HepG2 (cell line): ENCODE measurements around the gene PLA2G12B. TPM values are rescaled to one million over a fixed set of nuclear protein-coding genes. Genes with fewer than 3 reads are reported as not detected.

Experiments used
- ATF3 ChIP-seq: sonication (generic); formaldehyde crosslinking; IDR thresholded peaks from 2 replicates; pipeline ENCODE4 v1.4.0; 2020; ENCODE audit warnings: missing genetic modification reagents
- CENPT ChIP-seq: sonication (generic); formaldehyde crosslinking; IDR thresholded peaks from 2 replicates; pipeline ENCODE4 v1.8.0; 2022; ENCODE audit warnings: low read depth, mild to moderate bottlenecking, moderate library complexity, missing genetic modification reagents
- GTF3A ChIP-seq: sonication (generic); formaldehyde crosslinking; conservative IDR thresholded peaks from 2 replicates; pipeline ENCODE4 v1.4.0; 2020; ENCODE audit warnings: mild to moderate bottlenecking, missing genetic modification reagents
- KDM5A ChIP-seq: fragments of 200-600 bp; sonication (generic); IDR thresholded peaks from 2 replicates; pipeline ENCODE4 v1.7.0; 2018; ENCODE audit warnings: antibody characterized with exemption, mild to moderate bottlenecking, low read length, borderline replicate concordance
- PHF8 ChIP-seq: sonication (generic); formaldehyde crosslinking; IDR thresholded peaks from 2 replicates; pipeline ENCODE4 v1.5.0; 2020; ENCODE audit warnings: missing genetic modification reagents
- RFX1 ChIP-seq: fragments of 450-650 bp; IDR thresholded peaks from 2 replicates; pipeline ENCODE4 v1.6.1; 2017
- SMAD9 ChIP-seq: sonication (generic); formaldehyde crosslinking; IDR thresholded peaks from 2 replicates; pipeline ENCODE4 v1.5.1; 2020; ENCODE audit warnings: mild to moderate bottlenecking, missing genetic modification reagents
- SOX6 ChIP-seq, 2 experiments: fragments of 450-650 bp in 1 of 2; sonication (generic) in 1 of 2; formaldehyde crosslinking in 1 of 2; IDR thresholded peaks; 2 replicates each; pipeline versions ENCODE4 v1.4.0 to v1.6.1; 2017 to 2020; ENCODE audit warnings: antibody characterized with exemption in 1 of 2, mild to moderate bottlenecking in 1 of 2, missing genetic modification reagents in 1 of 2
- TAF15 ChIP-seq: fragments of 200-400 bp; formaldehyde crosslinking; IDR thresholded peaks from one replicate; pipeline ENCODE4 v1.6.1; 2018; ENCODE audit warnings: mild to moderate bottlenecking, low read depth, low read length; ENCODE audit not compliant: poor library complexity, severe bottlenecking
- TERF1 ChIP-seq: sonication (generic); formaldehyde crosslinking; IDR thresholded peaks from 2 replicates; pipeline ENCODE4 v1.8.0; 2022; ENCODE audit warnings: mild to moderate bottlenecking, missing genetic modification reagents, moderate library complexity
- YY1 ChIP-seq: IDR thresholded peaks from 2 replicates; pipeline ENCODE4 v1.6.1; 2011; ENCODE audit warnings: low read length, low read depth, moderate library complexity, mild to moderate bottlenecking; ENCODE audit not compliant: insufficient read depth, insufficient replicate concordance
- ZBTB10 ChIP-seq: sonication (generic); formaldehyde crosslinking; IDR thresholded peaks from 2 replicates; pipeline ENCODE4 v1.4.0; 2020; ENCODE audit warnings: missing genetic modification reagents, borderline replicate concordance
- ZBTB39 ChIP-seq: sonication (generic); formaldehyde crosslinking; IDR thresholded peaks from 2 replicates; pipeline ENCODE4 v1.5.0; 2020; ENCODE audit warnings: missing genetic modification reagents
- ZFP36L1 ChIP-seq: sonication (generic); formaldehyde crosslinking; IDR thresholded peaks from 2 replicates; pipeline ENCODE4 v1.8.0; 2022; ENCODE audit warnings: mild to moderate bottlenecking, missing genetic modification reagents, moderate library complexity
- ZKSCAN1 ChIP-seq: fragments of 150-350 bp; IDR thresholded peaks from 2 replicates; pipeline ENCODE4 v1.6.1; 2014; ENCODE audit warnings: low read length
- ZNF253 ChIP-seq: sonication (generic); formaldehyde crosslinking; IDR thresholded peaks from 2 replicates; pipeline ENCODE4 v1.8.0; 2022; ENCODE audit warnings: mild to moderate bottlenecking, missing genetic modification reagents, borderline replicate concordance
- ZNF331 ChIP-seq: sonication (generic); formaldehyde crosslinking; IDR thresholded peaks from 2 replicates; pipeline ENCODE4 v1.4.0; 2020; ENCODE audit warnings: missing genetic modification reagents
- ZNF468 ChIP-seq: sonication (generic); formaldehyde crosslinking; IDR thresholded peaks from 2 replicates; pipeline ENCODE4 v1.8.0; 2022; ENCODE audit warnings: mild to moderate bottlenecking, moderate library complexity, missing genetic modification reagents
- ZNF501 ChIP-seq: sonication (generic); formaldehyde crosslinking; IDR thresholded peaks from 2 replicates; pipeline ENCODE4 v1.5.1; 2020; ENCODE audit warnings: mild to moderate bottlenecking, moderate library complexity, missing genetic modification reagents
- ZNF724P ChIP-seq: sonication (generic); formaldehyde crosslinking; IDR thresholded peaks from 2 replicates; pipeline ENCODE4 v1.8.0; 2022; ENCODE audit warnings: missing genetic modification reagents, borderline replicate concordance
- ZNF773 ChIP-seq: sonication (generic); formaldehyde crosslinking; IDR thresholded peaks from 2 replicates; pipeline ENCODE4 v1.4.0; 2020; ENCODE audit warnings: missing genetic modification reagents, borderline replicate concordance
- ZNF878 ChIP-seq: sonication (generic); formaldehyde crosslinking; IDR thresholded peaks from 2 replicates; pipeline ENCODE4 v1.8.1; 2023; ENCODE audit warnings: mild to moderate bottlenecking, missing genetic modification reagents, moderate library complexity
- polyA plus RNA-seq, 8 experiments: library from polyadenylated mRNA; depleted of rRNA in 3 of 8; stranded (reverse) in 7 of 8; unstranded in 1 of 8; fragments of >200 nt; fragmentation: Illumina TruSeq in 4 of 8; extraction: Trizol in 4 of 8; gene quantifications; 2 replicates each; pipeline versions ENCODE4 v1.2.1 to v1.2.3, GENCODE V29; 2011 to 2016; ENCODE audit warnings: low read depth in 4 of 8, missing spikeins in 1 of 8, mixed read lengths in 1 of 8; ENCODE audit not compliant: insufficient read depth in 1 of 8
- total RNA-seq, 5 experiments: library from RNA; depleted of rRNA; stranded (reverse); fragments of >200 nt; fragmentation: Illumina TruSeq; extraction: Trizol; gene quantifications; 2 replicates each; pipeline ENCODE4 v1.2.3, GENCODE V29; 2016; ENCODE audit warnings: low read depth in 1 of 5
- TF ChIP-seq, protein P1 (sequence below): IDR thresholded peaks from 2 replicates; pipeline ENCODE4 v1.6.1; 2012; ENCODE audit warnings: inconsistent platforms

The PLA2G12B gene
- total and polyA plus RNA-seq, 2 of the 13 experiments (the other 11 are each of a cell fraction or from before 2014, with no cell fraction given): 7.7 to 38.0 TPM

DNA sequence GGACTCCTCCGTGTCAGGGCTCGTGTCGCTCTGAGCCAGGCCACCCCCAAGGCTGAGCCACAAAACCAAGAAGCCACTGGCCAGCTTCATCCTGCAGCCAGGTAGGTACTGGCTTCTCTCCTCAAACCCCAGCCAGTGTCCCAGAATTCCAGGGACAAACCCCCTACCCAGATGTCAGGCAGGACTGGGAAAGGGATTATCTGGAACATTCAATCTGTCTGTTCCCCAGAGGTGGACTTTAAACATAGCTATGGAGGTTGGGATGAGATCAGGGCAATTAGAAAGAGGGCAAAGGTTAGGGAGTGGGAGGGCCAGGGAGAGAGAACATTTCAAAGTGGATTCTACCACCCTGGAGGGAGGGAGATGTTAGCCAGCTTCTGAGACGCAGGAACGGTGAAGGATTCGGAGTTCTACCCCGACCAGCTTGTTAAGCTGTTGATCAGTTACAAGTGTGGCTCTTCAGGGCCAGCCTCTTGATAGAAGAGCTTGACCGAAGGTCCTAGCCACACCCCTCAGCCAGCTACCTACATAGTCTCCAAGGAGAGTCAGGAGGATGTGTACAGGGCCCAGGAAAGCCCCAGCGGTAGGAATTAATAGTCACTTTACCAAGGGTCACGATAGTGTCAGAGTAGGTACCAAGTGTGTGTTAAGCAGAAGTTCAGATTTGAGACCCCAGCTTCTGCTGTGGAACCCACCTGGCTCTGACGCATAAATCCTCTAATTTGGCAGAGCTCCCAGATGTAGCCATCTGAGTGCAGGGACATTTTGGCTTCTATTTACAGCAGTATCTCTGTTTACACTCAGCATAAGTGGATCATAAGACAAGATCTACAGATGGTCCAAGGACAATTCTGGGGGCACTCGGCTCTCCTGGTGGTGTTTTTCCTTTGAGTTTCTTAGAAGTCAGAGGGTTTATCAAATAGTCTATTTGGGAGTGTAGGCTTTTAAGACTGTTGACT, at the start of gene PLA2G12B (continued):
- no peak for TF ChIP-seq TAF15
- TF ChIP-seq ATF3 (CRISPR knock-in tag): no peak
- peak; percentile 49 for TF ChIP-seq PHF8 (CRISPR knock-in tag)
- no peak for TF ChIP-seq ZBTB39 (CRISPR knock-in tag)
- no peak for TF ChIP-seq ZNF331
- TF ChIP-seq ZNF724P (CRISPR knock-in tag): no peak
- no peak for TF ChIP-seq ZKSCAN1
- no peak for TF ChIP-seq ZNF468 (CRISPR knock-in tag)
- TF ChIP-seq ZFP36L1: no peak
- TF ChIP-seq YY1: no peak
- no peak for TF ChIP-seq TERF1 (CRISPR knock-in tag)
- TF ChIP-seq SOX6 (IDR thresholded peaks at IDR 0.05): no peak
- no peak; the same call in 1 of the 2 replicates for TF ChIP-seq SOX6 (CRISPR knock-in tag; IDR thresholded peaks at IDR 0.05)
- TF ChIP-seq CENPT: no peak
- no peak; the same call in 1 of the 2 replicates for TF ChIP-seq KDM5A
- no peak for TF ChIP-seq RFX1
- 0 out of 2 replicates have a peak, but pooled peaks have one; percentile 22 for TF ChIP-seq ZNF501 (CRISPR knock-in tag)
- TF ChIP-seq SMAD9 (CRISPR knock-in tag): no peak
- TF ChIP-seq ZNF253: no peak
- TF ChIP-seq ZNF773 (CRISPR knock-in tag): no peak
- no peak for TF ChIP-seq ZNF878 (CRISPR knock-in tag)
- TF ChIP-seq, protein P1, sequence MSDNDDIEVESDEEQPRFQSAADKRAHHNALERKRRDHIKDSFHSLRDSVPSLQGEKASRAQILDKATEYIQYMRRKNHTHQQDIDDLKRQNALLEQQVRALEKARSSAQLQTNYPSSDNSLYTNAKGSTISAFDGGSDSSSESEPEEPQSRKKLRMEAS: no peak
- TF ChIP-seq ZBTB10 (CRISPR knock-in tag): no peak
- no peak for TF ChIP-seq GTF3A (CRISPR knock-in tag)
